ENCODE data around the gene RGS3.

- TF ChIP-seq POLR2AphosphoS5 (IDR thresholded peaks at IDR 0.05; ENCODE audit: low read depth, low read length): no peak
- no peak for TF ChIP-seq POLR2A (IDR thresholded peaks at IDR 0.05; ENCODE audit: low read depth, low read length)
Measured at GRCh38 chr9:113529336-113530009, 65.9 kb downstream of the RGS3 start.
